ENCODE measurements around the gene TPH2. TPM values are rescaled to one million over a fixed set of nuclear protein-coding genes. Genes with fewer than 3 reads are reported as not detected.

Gene TPH2
- total RNA-seq, 1 experiment from 2014 or later = 0.66 TPM

DNA sequence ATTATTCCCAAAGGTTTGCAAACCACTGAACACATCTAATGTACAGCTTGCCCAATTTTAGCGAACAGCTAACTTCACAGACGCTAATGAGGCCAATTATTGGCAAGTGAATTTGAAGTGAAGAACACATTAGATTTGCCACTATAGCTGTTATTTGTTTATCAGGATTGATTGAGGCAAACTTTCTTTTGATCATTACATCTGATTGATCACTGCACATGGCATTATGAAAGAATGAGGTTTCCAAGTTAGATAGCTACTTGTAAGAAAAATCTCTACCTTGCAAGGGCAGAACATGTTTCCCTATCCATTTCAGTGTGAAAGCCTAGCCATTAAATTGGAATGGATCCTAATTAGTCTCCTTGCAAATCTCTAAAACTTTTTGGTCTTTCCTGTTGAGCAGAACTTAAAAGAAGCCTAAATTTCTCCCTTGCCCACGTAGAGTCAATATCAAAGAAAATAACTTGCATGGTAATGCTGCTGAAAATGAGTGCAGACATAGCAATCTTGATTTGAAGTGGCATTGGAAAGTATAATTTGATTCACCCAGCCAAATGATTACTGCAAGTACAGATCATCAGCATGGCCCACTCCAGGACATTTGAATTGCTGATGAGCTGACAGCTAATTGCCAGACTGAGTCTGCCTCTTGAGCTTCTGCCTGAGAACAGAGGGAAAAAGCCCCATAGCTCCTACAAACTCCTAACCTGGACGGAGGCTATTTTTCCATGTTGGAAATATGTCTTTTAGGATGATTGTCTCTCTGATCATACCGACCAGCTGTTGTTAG lies 98.6 kb downstream of the TPH2 start:
- H4K20me1 ChIP-seq (ENCODE audit: control insufficient read depth, insufficient read depth, insufficient read length) = no peaks in the 10 kb centered on the region
- no peaks in the 10 kb centered on the region for H3K79me2 ChIP-seq (ENCODE audit: insufficient read depth, low read length)
- H3K9ac ChIP-seq (ENCODE audit: extremely low read depth, insufficient read length, low read length) = no peak overlapping the region
- no peak overlapping the region for H3T11ph ChIP-seq (ENCODE audit: low read length)
- no peak overlapping the region for H3K56ac ChIP-seq (ENCODE audit: insufficient read length, low read depth, low read length)
- no CpG with 5 or more reads among the region's 5 CpGs for WGBS (ENCODE audit: extremely low coverage, insufficient read length, low lambda C conversion rate)
- H2BK12ac ChIP-seq (ENCODE audit: insufficient read length, low read depth, low read length) = no peak overlapping the region
- H2AFZ ChIP-seq (ENCODE audit: low read length) = no peak overlapping the region
- no peak overlapping the region for H3K4ac ChIP-seq (ENCODE audit: low read depth, low read length)
- H3K9me3 Mint-ChIP-seq = peaks cover 11 to 13% of the 10 kb centered on the region in 2 experiments
- H3K4me3 Mint-ChIP-seq = no peak overlapping the region
- H3K27ac ChIP-seq (ENCODE audit: insufficient read length, low read depth, low read length) = no peak overlapping the region
- H2BK120ac ChIP-seq (ENCODE audit: low read depth, low read length, poor library complexity, severe bottlenecking) = no peak overlapping the region
- H3K79me1 ChIP-seq (ENCODE audit: insufficient read depth, low read depth, low read length, poor library complexity, severe bottlenecking) = no peaks in the 10 kb centered on the region
- no peak overlapping the region for H2BK15ac ChIP-seq (ENCODE audit: low read depth, low read length)
- no peaks in the 10 kb centered on the region for H3K27me3 Mint-ChIP-seq (ENCODE audit: low read depth)
- no peak for TF ChIP-seq CTCF (conservative IDR thresholded peaks at IDR 0.05)
- no peak overlapping the region for H2BK5ac ChIP-seq (ENCODE audit: insufficient read length, low read length)
- H3K27me3 ChIP-seq (ENCODE audit: insufficient read depth, low read length) = no peaks in the 10 kb centered on the region
- no peak overlapping the region for H3K14ac ChIP-seq (ENCODE audit: insufficient read depth, low read length)
- peaks cover 4 to 14% (median 6%) of the 10 kb centered on the region in 3 experiments; a peak in 4 of 7 replicates for H3K36me3 Mint-ChIP-seq (ENCODE audit: insufficient read depth in 1 of 3, low read depth in 3 of 3)
- H2AK5ac ChIP-seq (ENCODE audit: insufficient read length, low read length) = no peak overlapping the region
- H4K5ac ChIP-seq (ENCODE audit: insufficient read length, low read depth, low read length) = no peak overlapping the region
- H4K8ac ChIP-seq (replicated peaks; ENCODE audit: insufficient read length, low read depth, low read length) = no peak overlapping the region
- H3K27ac Mint-ChIP-seq = no peak overlapping the region
- no peaks in the 10 kb centered on the region for H3K9me3 ChIP-seq (ENCODE audit: control insufficient read depth, low read depth, low read length)
- H3K4me1 ChIP-seq (ENCODE audit: insufficient read depth, low read length) = no peaks in the 10 kb centered on the region; the same call in 1 of the 2 replicates
- H3K18ac ChIP-seq (ENCODE audit: insufficient read length, low read depth, low read length) = no peak overlapping the region
- no peak for DNase-seq
- H4K91ac ChIP-seq (ENCODE audit: insufficient read length, low read depth, low read length) = no peak overlapping the region
- no peak overlapping the region for H3K23ac ChIP-seq (ENCODE audit: insufficient read length, low read depth, low read length)
- peaks cover 13 to 20% of the 10 kb centered on the region in 2 experiments for H3K4me1 Mint-ChIP-seq
- no peak overlapping the region for H2BK20ac ChIP-seq (ENCODE audit: low read depth, low read length, poor library complexity, severe bottlenecking)
- H3K4me2 ChIP-seq (ENCODE audit: insufficient read depth, insufficient read length, low read length) = no peak overlapping the region
- H3K23me2 ChIP-seq (ENCODE audit: insufficient read length, low read depth, low read length, poor library complexity, severe bottlenecking) = no peaks in the 10 kb centered on the region

Measured in H9 (cell line).